Kidney (tissue), 14 donors: ENCODE results near the gene HAUS8. TPM values are rescaled to one million over a fixed set of nuclear protein-coding genes. Genes with fewer than 3 reads are reported as not detected.

Source experiments
- DNase-seq, 5 donors: peaks; one replicate each; pipeline ENCODE4 v3.0.0-alpha.2; 2013 to 2020
- FAIRE-seq: peaks from 2 replicates; lab custom pipeline; 2012; peaks lifted over from hg19 to GRCh38; lab: Jason Lieb, UNC
- H3K27ac ChIP-seq, 2 donors: one replicate each; pipeline ENCODE4 v1.7.0; 2013; ENCODE audit warnings: low read depth in 2 of 2, low read length in 2 of 2, inconsistent platforms in 1 of 2
- H3K27me3 ChIP-seq: one replicate; pipeline ENCODE4 v1.7.1; 2013; ENCODE audit warnings: low read length, inconsistent platforms; ENCODE audit not compliant: control insufficient read depth, insufficient read depth
- H3K36me3 ChIP-seq, 3 donors: one replicate each; pipeline versions ENCODE4 v1.7.0 to v1.7.1; 2013; ENCODE audit warnings: low read length in 3 of 3, control low read depth in 1 of 3, inconsistent platforms in 1 of 3; ENCODE audit not compliant: insufficient read depth in 3 of 3, control insufficient read depth in 2 of 3
- H3K4me1 ChIP-seq, 3 donors: one replicate each; pipeline versions ENCODE4 v1.7.0 to v1.7.1; 2013; ENCODE audit warnings: low read length in 3 of 3, inconsistent platforms in 1 of 3, low read depth in 1 of 3; ENCODE audit not compliant: control insufficient read depth in 2 of 3, insufficient read depth in 2 of 3
- H3K4me3 ChIP-seq, 3 donors: one replicate each; pipeline versions ENCODE4 v1.7.0 to v1.8.1; 2013; ENCODE audit warnings: low read length in 3 of 3, control low read depth in 1 of 3, inconsistent platforms in 1 of 3
- H3K9ac ChIP-seq, 3 donors: one replicate each; pipeline versions ENCODE4 v1.7.0 to v1.7.1; 2013; ENCODE audit warnings: low read length in 3 of 3, control low read depth in 1 of 3, inconsistent platforms in 1 of 3
- H3K9me3 ChIP-seq, 3 donors: one replicate each; pipeline versions ENCODE4 v1.7.0 to v1.7.1; 2013; ENCODE audit warnings: low read length in 3 of 3, control low read depth in 1 of 3, inconsistent platforms in 1 of 3; ENCODE audit not compliant: control insufficient read depth in 2 of 3, insufficient read depth in 1 of 3
- intact Hi-C: fragments of 100-400 bp; cut with DNase I; formaldehyde crosslinking; loops from one replicate; pipeline ENCODE4 v1.11.1; 2022
- polyA plus RNA-seq: library from polyadenylated mRNA; stranded (reverse); fragments of 350-450 nt; fragmentation: Illumina TruSeq; extraction: RNeasy Lipid Tissue Mini Kit (QIAGEN cat#74804); gene quantifications from one replicate; pipeline ENCODE4 v1.2.3, GENCODE V29; 2014; ENCODE audit warnings: low read depth, low replicate concordance; ENCODE audit not compliant: insufficient read depth
- total RNA-seq: library from RNA; stranded (reverse); fragmentation: NEBNext Ultra II Directional; extraction: Animal tissue kit (Norgen Biotek cat#: 25700); gene quantifications from one replicate; pipeline ENCODE4 v1.2.1, GENCODE V29; 2021
- TF ChIP-seq, protein P1 (sequence below): IDR thresholded peaks from 3 replicates; pipeline ENCODE4 v1.5.1; 2012; ENCODE audit warnings: mild to moderate bottlenecking, moderate library complexity, borderline replicate concordance; ENCODE audit not compliant: insufficient read depth; ENCODE audit errors: extremely low read depth
- donor health status: control.
- donor health status: control.
- donor health status: control.
- donor health status: control.
- donor health status: control.
- donor health status: DM: yes; HTN: yes; CAD: no.
- donor health status: Normal renal cell carcinoma (clear cell type).

HAUS8 gene
- total and polyA plus RNA-seq, 2 donors from 2014 or later, result 5.2 to 6.9 TPM

DNA sequence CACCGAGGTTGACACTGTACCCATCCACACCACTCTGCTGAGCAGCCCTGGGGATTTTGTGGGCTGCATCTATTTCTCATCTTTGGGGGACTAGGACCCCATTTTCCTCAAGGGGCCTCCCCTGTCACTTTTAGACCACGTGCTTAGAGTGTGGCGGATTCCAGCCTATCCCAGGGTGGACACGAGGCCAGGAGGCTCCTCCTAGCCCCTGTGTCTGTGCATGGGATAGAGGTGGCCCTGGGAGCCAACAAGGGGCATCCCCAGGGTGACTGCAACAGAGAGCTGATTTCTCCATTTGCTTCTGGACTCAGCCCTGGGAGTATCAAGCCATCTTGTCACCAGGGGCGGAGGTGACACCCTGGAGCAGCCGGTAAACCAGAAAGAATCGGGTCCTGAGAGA, 72.8 kb downstream of the HAUS8 start:
- no peak for FAIRE-seq
- H3K27ac ChIP-seq, result no peak overlapping the region

DNA sequence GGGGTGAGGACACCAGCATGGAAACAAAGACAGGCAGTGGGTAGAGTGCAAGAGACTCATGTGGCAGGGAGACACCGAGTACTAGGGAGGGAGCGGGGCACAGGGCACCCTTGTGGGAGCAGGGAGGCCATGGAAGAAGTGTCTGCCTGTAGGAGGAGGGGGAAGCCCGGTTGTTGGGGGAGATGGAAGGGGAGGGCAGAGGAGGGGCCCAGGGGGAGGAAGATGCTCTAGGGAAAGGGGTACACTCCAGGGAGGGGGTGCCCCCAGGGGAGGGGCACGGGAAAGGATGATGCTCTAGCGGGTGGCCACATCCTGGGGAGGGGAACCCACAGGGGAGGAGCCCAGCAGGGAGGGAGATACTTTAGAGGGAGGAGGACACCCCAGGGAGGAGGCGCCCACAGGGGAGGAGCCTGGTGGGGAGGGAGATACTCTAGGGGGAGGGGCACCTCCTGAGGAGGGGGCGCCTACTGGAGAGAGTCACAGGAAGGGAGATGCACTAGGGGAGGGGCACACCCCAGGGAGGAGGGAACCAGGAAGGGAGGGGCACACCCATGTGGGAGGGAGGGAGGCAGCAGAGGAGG, 73.6 kb downstream of the HAUS8 start:
- Histone ChIP-seq H3K27ac (no peak overlapping the region), H3K9me3 (peaks cover 2 to 7% (median 3%) of the 10 kb centered on the region in 3 donors), H3K4me3 (no peak overlapping the region), H3K36me3 (peaks cover 0 to 3% (median 0%) of the 10 kb centered on the region in 3 donors), H3K9ac (no peak overlapping the region), H3K27me3 (no peaks in the 10 kb centered on the region), H3K4me1 (no peaks in the 10 kb centered on the region)
- DNase-seq (no peak), FAIRE-seq (no peak)
- TF ChIP-seq, protein P1, sequence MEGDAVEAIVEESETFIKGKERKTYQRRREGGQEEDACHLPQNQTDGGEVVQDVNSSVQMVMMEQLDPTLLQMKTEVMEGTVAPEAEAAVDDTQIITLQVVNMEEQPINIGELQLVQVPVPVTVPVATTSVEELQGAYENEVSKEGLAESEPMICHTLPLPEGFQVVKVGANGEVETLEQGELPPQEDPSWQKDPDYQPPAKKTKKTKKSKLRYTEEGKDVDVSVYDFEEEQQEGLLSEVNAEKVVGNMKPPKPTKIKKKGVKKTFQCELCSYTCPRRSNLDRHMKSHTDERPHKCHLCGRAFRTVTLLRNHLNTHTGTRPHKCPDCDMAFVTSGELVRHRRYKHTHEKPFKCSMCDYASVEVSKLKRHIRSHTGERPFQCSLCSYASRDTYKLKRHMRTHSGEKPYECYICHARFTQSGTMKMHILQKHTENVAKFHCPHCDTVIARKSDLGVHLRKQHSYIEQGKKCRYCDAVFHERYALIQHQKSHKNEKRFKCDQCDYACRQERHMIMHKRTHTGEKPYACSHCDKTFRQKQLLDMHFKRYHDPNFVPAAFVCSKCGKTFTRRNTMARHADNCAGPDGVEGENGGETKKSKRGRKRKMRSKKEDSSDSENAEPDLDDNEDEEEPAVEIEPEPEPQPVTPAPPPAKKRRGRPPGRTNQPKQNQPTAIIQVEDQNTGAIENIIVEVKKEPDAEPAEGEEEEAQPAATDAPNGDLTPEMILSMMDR, result no peak
- intact Hi-C loops, result no loop called here

More for the DNA sequence above, 72.8 kb downstream of the HAUS8 start:
- intact Hi-C loops, result no loop called here
- TF ChIP-seq, protein P1, result no peak
- no peaks in the 10 kb centered on the region for H3K27me3 ChIP-seq
- H3K9ac ChIP-seq, result no peak overlapping the region
- H3K4me3 ChIP-seq, result no peak overlapping the region
- no peaks in the 10 kb centered on the region for H3K4me1 ChIP-seq
- H3K9me3 ChIP-seq, result peaks cover 2 to 7% (median 3%) of the 10 kb centered on the region in 3 donors
- DNase-seq, result no peak
- H3K36me3 ChIP-seq, result peaks cover 0 to 3% (median 0%) of the 10 kb centered on the region in 3 donors

Other genes starting within 250 kb of the HAUS8 start
- 62.0 TPM for gene SIN3B, start 246.1 kb downstream of the HAUS8 start, total RNA-seq
- 12.2 TPM for gene SIN3B, start 246.1 kb downstream of the HAUS8 start, polyA plus RNA-seq
- 3.2 TPM for gene F2RL3, start 186.5 kb downstream of the HAUS8 start, total RNA-seq
- 1.4 TPM for gene F2RL3, start 186.5 kb downstream of the HAUS8 start, polyA plus RNA-seq
- 64.1 TPM for gene CPAMD8, start 48.6 kb downstream of the HAUS8 start, total RNA-seq
- 22.0 TPM for gene CPAMD8, start 48.6 kb downstream of the HAUS8 start, polyA plus RNA-seq
- 68.1 TPM for gene MYO9B, start 325 bp upstream of the HAUS8 start, total RNA-seq
- gene MYO9B, start 325 bp upstream of the HAUS8 start, polyA plus RNA-seq, result 14.7 TPM
- 26.0 TPM for gene USE1, start 139.9 kb upstream of the HAUS8 start, total RNA-seq
- 52.6 TPM for gene USE1, start 139.9 kb upstream of the HAUS8 start, polyA plus RNA-seq
- gene OCEL1, start 150.8 kb upstream of the HAUS8 start, total RNA-seq, result 35.3 TPM
- 80.1 TPM for gene OCEL1, start 150.8 kb upstream of the HAUS8 start, polyA plus RNA-seq
- 46.8 TPM for gene NR2F6, start 170.5 kb upstream of the HAUS8 start, total RNA-seq
- gene NR2F6, start 170.5 kb upstream of the HAUS8 start, polyA plus RNA-seq, result 60.2 TPM
- 8.9 TPM for gene USHBP1, start 189.3 kb upstream of the HAUS8 start, total RNA-seq
- gene USHBP1, start 189.3 kb upstream of the HAUS8 start, polyA plus RNA-seq, result 7.2 TPM
- gene BABAM1, start 192.0 kb upstream of the HAUS8 start, total RNA-seq, result 69.4 TPM
- 105 TPM for gene BABAM1, start 192.0 kb upstream of the HAUS8 start, polyA plus RNA-seq
- 0.54 TPM for gene ANKLE1, start 206.4 kb upstream of the HAUS8 start, total RNA-seq
- gene ANKLE1, start 206.4 kb upstream of the HAUS8 start, polyA plus RNA-seq, result not detected
- 9.6 TPM for gene ABHD8, start 228.0 kb upstream of the HAUS8 start, total RNA-seq
- 20.0 TPM for gene ABHD8, start 228.0 kb upstream of the HAUS8 start, polyA plus RNA-seq
- gene MRPL34, start 230.4 kb upstream of the HAUS8 start, total RNA-seq, result 59.3 TPM
- gene MRPL34, start 230.4 kb upstream of the HAUS8 start, polyA plus RNA-seq, result 369 TPM
- 27.7 TPM for gene DDA1, start 234.1 kb upstream of the HAUS8 start, total RNA-seq
- 35.9 TPM for gene DDA1, start 234.1 kb upstream of the HAUS8 start, polyA plus RNA-seq